ENCODE results near the gene VIPR2.
"Not testable (repeated sequence)": the region's sequence is repeated elsewhere in the genome, so short reads cannot be mapped to it uniquely, and the experiment has no call there.

Gene VIPR2

DNA sequence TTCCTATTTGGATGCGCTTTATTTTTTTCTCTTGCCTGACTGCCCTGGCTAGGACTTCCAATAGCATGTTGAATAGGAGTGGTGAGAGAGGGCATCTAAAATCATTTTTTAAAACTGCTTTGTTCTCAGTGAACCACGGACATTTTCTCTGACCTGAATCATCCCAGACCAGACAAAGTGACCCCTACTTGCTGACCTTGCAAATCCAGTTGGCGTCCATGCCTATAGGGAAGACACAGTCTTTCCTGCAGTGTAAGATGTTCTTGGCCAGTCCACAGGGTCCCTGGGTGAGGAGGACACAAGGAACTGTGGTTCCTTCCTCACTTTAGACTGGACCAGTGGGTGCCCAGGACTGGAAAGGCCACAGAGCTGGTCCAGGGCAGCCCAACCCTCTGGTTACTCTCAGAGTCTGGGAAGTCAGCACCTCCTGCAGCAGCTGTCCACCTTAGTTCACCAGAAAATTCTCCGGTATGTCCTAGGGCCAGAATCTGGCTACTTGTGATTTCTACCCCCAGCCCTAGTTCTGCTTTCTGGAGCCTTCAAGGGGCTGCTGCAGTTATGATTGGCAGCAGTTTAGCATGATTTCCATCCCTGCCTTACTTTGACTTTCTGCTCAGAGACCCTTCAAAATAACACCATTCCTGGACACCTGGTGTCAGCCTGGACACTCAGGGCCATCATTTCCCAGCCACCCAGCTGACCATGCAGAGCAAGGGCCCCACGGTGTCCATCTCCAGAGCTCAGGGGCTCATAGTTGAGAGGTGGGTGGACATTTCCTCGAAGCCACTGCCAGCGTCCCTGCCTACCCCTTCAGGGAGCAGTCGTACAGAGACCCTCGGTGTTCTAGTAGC lies 19.3 kb downstream of the VIPR2 start:
- TF ChIP-seq CSDC2 (CRISPR knock-in tag; IDR thresholded peaks at IDR 0.05) = no peak
- TF ChIP-seq ZC3H10 (CRISPR knock-in tag; IDR thresholded peaks at IDR 0.05) = no peak
- TF ChIP-seq ZFP30 (CRISPR knock-in tag; IDR thresholded peaks at IDR 0.05) = no peak
- no peak for TF ChIP-seq ISL1 (CRISPR knock-in tag; IDR thresholded peaks at IDR 0.05)
- no peak for TF ChIP-seq TCF4 (CRISPR knock-in tag; IDR thresholded peaks at IDR 0.05; ENCODE audit: borderline replicate concordance)

DNA sequence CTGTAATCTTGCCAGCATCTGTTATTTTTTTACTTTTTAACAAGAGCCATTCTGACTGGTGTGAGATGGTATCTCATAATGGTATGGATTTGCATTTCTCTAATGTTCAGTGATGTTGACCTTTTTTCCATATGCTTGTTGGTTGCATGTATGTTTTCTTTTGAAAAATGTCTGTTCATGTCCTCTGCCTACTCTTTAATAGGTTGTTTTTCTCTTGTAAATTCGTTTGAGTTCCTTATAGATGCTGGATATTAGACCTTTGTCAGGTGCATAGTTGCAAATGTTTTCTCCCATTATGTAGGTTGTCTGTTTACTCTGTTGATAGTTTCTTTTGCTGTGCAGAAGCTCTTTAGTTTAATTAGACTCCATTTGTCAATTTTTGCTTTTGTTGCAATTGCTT lies 20.9 kb downstream of the VIPR2 start:
- not testable (repeated sequence) for ATAC-seq

More for the DNA sequence above, 19.3 kb downstream of the VIPR2 start:
- ATAC-seq = no peak

DNA sequence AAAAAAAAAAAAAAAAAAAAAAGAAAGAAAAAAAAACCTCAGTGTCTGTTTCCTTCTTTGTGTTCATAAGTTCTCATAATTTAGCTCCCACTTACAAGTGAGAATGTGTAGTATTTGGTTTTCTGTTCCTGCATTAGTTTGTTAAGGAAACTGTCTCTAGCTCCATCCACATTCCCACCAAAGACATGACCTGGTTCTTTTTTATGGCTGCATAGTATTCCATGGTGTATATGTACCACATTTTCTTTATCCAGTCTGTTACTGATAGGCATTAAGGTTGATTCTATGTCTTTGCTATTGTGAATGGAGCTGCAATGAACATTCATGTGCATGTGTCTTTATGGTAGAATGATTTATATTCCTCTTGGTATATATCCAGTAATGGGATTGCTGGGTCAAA lies 21.4 kb downstream of the VIPR2 start:
- TF ChIP-seq ZNF8 (CRISPR knock-in tag; IDR thresholded peaks at IDR 0.05) = peak; percentile 53; the same call in 1 of the 2 replicates
- ATAC-seq = not testable (repeated sequence)

DNA sequence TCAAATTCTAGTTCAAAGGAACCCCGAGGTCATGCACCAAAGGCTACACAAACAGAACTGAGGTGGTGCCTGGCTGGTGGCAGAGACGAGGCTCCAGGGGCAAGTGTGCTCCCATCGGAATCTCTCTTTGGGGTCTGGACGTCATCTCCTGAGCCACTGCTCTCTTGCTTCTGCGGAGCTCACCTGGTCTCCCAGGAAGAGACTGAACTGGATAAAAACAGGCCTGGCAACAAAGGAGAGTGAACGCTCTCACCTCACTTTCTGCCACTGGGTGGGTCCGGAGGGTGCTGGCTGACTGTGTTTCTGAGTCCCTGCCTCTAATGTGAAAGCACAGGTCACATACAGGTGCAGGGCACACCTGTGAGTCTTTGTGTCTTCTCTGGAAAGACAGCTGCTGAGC lies 22.4 kb downstream of the VIPR2 start:
- ATAC-seq = no peak

More for the DNA sequence above, 22.4 kb downstream of the VIPR2 start:
- TF ChIP-seq, protein P1, sequence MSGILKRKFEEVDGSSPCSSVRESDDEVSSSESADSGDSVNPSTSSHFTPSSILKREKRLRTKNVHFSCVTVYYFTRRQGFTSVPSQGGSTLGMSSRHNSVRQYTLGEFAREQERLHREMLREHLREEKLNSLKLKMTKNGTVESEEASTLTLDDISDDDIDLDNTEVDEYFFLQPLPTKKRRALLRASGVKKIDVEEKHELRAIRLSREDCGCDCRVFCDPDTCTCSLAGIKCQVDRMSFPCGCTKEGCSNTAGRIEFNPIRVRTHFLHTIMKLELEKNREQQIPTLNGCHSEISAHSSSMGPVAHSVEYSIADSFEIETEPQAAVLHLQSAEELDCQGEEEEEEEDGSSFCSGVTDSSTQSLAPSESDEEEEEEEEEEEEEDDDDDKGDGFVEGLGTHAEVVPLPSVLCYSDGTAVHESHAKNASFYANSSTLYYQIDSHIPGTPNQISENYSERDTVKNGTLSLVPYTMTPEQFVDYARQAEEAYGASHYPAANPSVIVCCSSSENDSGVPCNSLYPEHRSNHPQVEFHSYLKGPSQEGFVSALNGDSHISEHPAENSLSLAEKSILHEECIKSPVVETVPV (CRISPR knock-in tag; IDR thresholded peaks at IDR 0.05) = no peak
- TF ChIP-seq, protein P2, sequence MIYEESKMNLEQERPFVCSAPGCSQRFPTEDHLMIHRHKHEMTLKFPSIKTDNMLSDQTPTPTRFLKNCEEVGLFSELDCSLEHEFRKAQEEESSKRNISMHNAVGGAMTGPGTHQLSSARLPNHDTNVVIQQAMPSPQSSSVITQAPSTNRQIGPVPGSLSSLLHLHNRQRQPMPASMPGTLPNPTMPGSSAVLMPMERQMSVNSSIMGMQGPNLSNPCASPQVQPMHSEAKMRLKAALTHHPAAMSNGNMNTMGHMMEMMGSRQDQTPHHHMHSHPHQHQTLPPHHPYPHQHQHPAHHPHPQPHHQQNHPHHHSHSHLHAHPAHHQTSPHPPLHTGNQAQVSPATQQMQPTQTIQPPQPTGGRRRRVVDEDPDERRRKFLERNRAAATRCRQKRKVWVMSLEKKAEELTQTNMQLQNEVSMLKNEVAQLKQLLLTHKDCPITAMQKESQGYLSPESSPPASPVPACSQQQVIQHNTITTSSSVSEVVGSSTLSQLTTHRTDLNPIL (CRISPR knock-in tag; IDR thresholded peaks at IDR 0.05; ENCODE audit: low read depth) = no peak
- no peak for TF ChIP-seq CSDC2 (CRISPR knock-in tag; IDR thresholded peaks at IDR 0.05)
- TF ChIP-seq ZNF8 (CRISPR knock-in tag; IDR thresholded peaks at IDR 0.05) = no peak
- no peak for TF ChIP-seq PPARA (CRISPR knock-in tag; IDR thresholded peaks at IDR 0.05; ENCODE audit: borderline replicate concordance)
- TF ChIP-seq, protein P3, sequence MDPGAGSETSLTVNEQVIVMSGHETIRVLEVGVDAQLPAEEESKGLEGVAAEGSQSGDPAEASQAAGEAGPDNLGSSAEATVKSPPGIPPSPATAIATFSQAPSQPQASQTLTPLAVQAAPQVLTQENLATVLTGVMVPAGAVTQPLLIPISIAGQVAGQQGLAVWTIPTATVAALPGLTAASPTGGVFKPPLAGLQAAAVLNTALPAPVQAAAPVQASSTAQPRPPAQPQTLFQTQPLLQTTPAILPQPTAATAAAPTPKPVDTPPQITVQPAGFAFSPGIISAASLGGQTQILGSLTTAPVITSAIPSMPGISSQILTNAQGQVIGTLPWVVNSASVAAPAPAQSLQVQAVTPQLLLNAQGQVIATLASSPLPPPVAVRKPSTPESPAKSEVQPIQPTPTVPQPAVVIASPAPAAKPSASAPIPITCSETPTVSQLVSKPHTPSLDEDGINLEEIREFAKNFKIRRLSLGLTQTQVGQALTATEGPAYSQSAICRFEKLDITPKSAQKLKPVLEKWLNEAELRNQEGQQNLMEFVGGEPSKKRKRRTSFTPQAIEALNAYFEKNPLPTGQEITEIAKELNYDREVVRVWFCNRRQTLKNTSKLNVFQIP (CRISPR knock-in tag; IDR thresholded peaks at IDR 0.05; ENCODE audit: borderline replicate concordance, low read depth) = no peak
- no peak for TF ChIP-seq RARB (CRISPR knock-in tag; IDR thresholded peaks at IDR 0.05)
- TF ChIP-seq, protein P4, sequence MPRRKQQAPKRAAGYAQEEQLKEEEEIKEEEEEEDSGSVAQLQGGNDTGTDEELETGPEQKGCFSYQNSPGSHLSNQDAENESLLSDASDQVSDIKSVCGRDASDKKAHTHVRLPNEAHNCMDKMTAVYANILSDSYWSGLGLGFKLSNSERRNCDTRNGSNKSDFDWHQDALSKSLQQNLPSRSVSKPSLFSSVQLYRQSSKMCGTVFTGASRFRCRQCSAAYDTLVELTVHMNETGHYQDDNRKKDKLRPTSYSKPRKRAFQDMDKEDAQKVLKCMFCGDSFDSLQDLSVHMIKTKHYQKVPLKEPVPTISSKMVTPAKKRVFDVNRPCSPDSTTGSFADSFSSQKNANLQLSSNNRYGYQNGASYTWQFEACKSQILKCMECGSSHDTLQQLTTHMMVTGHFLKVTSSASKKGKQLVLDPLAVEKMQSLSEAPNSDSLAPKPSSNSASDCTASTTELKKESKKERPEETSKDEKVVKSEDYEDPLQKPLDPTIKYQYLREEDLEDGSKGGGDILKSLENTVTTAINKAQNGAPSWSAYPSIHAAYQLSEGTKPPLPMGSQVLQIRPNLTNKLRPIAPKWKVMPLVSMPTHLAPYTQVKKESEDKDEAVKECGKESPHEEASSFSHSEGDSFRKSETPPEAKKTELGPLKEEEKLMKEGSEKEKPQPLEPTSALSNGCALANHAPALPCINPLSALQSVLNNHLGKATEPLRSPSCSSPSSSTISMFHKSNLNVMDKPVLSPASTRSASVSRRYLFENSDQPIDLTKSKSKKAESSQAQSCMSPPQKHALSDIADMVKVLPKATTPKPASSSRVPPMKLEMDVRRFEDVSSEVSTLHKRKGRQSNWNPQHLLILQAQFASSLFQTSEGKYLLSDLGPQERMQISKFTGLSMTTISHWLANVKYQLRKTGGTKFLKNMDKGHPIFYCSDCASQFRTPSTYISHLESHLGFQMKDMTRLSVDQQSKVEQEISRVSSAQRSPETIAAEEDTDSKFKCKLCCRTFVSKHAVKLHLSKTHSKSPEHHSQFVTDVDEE (CRISPR knock-in tag; IDR thresholded peaks at IDR 0.05) = no peak
- TF ChIP-seq ARNTL (CRISPR knock-in tag; IDR thresholded peaks at IDR 0.05; ENCODE audit: borderline replicate concordance, low read depth) = no peak
- TF ChIP-seq TCF4 (CRISPR knock-in tag; IDR thresholded peaks at IDR 0.05; ENCODE audit: borderline replicate concordance) = no peak
- no peak for TF ChIP-seq OSR1 (CRISPR knock-in tag; IDR thresholded peaks at IDR 0.05)
- no peak for TF ChIP-seq ZFP30 (CRISPR knock-in tag; IDR thresholded peaks at IDR 0.05)
- TF ChIP-seq ZNF70 (CRISPR knock-in tag; IDR thresholded peaks at IDR 0.05) = no peak
- TF ChIP-seq, protein P5, sequence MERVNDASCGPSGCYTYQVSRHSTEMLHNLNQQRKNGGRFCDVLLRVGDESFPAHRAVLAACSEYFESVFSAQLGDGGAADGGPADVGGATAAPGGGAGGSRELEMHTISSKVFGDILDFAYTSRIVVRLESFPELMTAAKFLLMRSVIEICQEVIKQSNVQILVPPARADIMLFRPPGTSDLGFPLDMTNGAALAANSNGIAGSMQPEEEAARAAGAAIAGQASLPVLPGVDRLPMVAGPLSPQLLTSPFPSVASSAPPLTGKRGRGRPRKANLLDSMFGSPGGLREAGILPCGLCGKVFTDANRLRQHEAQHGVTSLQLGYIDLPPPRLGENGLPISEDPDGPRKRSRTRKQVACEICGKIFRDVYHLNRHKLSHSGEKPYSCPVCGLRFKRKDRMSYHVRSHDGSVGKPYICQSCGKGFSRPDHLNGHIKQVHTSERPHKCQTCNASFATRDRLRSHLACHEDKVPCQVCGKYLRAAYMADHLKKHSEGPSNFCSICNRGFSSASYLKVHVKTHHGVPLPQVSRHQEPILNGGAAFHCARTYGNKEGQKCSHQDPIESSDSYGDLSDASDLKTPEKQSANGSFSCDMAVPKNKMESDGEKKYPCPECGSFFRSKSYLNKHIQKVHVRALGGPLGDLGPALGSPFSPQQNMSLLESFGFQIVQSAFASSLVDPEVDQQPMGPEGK (CRISPR knock-in tag; IDR thresholded peaks at IDR 0.05; ENCODE audit: borderline replicate concordance) = no peak
